Ectodermal cell (in vitro differentiated cells): ENCODE results near the gene CASP3.
"Not testable (repeated sequence)": the region's sequence is repeated elsewhere in the genome, so short reads cannot be mapped to it uniquely, and the experiment has no call there.

Experiments used
- H3K27ac ChIP-seq: 2 replicates; pipeline ENCODE4 v1.7.0; 2013; ENCODE audit warnings: mild to moderate bottlenecking, low read depth, low read length; ENCODE audit not compliant: insufficient read depth, poor library complexity, severe bottlenecking
- H3K27me3 ChIP-seq: 2 replicates; pipeline ENCODE4 v1.7.0; 2013; ENCODE audit warnings: mild to moderate bottlenecking, low read length; ENCODE audit not compliant: insufficient read depth, control insufficient read depth, poor library complexity, severe bottlenecking
- H3K36me3 ChIP-seq: one replicate; pipeline ENCODE4 v1.7.0; 2013; ENCODE audit warnings: low read length; ENCODE audit not compliant: control insufficient read depth, insufficient read depth
- H3K4me1 ChIP-seq: one replicate; pipeline ENCODE4 v1.7.0; 2013; ENCODE audit warnings: low read length; ENCODE audit not compliant: control insufficient read depth, insufficient read depth
- H3K4me3 ChIP-seq: 2 replicates; pipeline ENCODE4 v1.7.0; 2013; ENCODE audit warnings: low read depth, low read length, control low read depth; ENCODE audit not compliant: insufficient read depth
- H3K9me3 ChIP-seq: 2 replicates; pipeline ENCODE4 v1.7.0; 2013; ENCODE audit warnings: mild to moderate bottlenecking, low read length, moderate library complexity; ENCODE audit not compliant: control insufficient read depth
- WGBS, 2 experiments: methylation state at CpG; one replicate each; pipeline ENCODE4 v1.1.7; 2013; ENCODE audit warnings: missing lambda C conversion rate in 2 of 2; 5-methylcytosine and 5-hydroxymethylcytosine counted together

The CASP3 gene

GRCh38 chr4:184617600-184618196 is 31.5 kb downstream of the CASP3 start:
- Histone ChIP-seq H3K36me3 (no peaks in the 10 kb centered on the region), H3K27ac (no peak overlapping the region), H3K27me3 (no peaks in the 10 kb centered on the region), H3K4me1 (no peaks in the 10 kb centered on the region), H3K4me3 (no peak overlapping the region), H3K9me3 (no peaks in the 10 kb centered on the region)
- WGBS, 2 experiments: 79 to 86% methylated on average over 9 of the region's 9 CpGs

GRCh38 chr4:184616633-184617551 is 32.4 kb downstream of the CASP3 start:
- H3K27ac ChIP-seq: no peak overlapping the region
- no peak overlapping the region for H3K4me3 ChIP-seq
- no peaks in the 10 kb centered on the region for H3K9me3 ChIP-seq
- no peaks in the 10 kb centered on the region for H3K36me3 ChIP-seq
- no peaks in the 10 kb centered on the region for H3K4me1 ChIP-seq
- WGBS, 2 experiments: 55 to 64% methylated on average over 11 to 12 of the region's 12 CpGs
- no peaks in the 10 kb centered on the region for H3K27me3 ChIP-seq

DNA sequence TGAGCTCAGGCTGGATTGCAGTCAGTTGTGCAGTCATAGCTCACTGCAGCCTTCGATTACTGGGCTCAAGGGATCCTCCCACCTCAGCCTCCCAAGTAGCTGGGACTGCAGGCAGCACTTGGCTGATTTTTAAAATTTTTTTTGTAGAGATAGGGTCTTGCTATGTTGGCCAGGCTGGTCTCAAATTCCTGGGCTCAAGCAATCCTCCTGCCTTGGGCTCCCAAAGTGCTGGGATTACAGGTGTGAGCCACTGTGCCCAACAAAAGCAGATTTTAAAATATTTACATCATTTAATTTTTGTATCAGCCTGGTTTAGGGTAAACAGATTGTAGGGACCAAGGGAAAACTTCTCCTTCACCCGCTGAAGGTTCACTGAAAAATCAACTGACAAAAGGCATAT is 33.1 kb downstream of the CASP3 start:
- H3K36me3 ChIP-seq, H3K4me3 ChIP-seq, H3K27me3 ChIP-seq, H3K27ac ChIP-seq, H3K4me1 ChIP-seq, H3K9me3 ChIP-seq: not testable (repeated sequence)
- 87 to 93% methylated on average over 1 to 2 of the region's 2 CpGs for WGBS, 2 experiments

DNA sequence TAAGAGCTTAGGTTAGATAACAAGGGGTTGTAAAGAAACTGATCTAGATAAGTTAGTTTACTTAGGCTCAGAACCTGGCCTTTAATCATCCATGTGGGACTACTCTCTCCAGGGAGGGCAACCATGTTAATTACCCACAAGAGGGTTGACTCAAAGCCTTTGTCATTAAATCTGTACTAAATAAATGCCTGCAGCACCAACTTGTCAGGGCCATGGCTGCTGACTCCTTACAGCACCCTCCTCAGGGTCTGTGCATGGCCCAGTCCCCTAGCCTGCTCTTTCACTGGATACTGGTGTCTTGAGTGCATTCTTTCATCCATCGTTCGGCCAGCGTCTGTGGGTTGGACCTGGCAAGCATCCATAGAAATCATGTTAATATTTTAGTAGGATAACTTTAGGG is 34.7 kb downstream of the CASP3 start:
- Histone ChIP-seq H3K27ac (no peak overlapping the region), H3K4me3 (no peak overlapping the region), H3K36me3 (no peaks in the 10 kb centered on the region), H3K9me3 (no peaks in the 10 kb centered on the region), H3K27me3 (no peaks in the 10 kb centered on the region), H3K4me1 (no peaks in the 10 kb centered on the region)
- 96 to 100% methylated on average over 3 of the region's 3 CpGs for WGBS, 2 experiments

- Histone ChIP-seq H3K27me3 (no peaks in the 10 kb centered on the region), H3K27ac (no peak overlapping the region), H3K9me3 (no peaks in the 10 kb centered on the region), H3K4me3 (no peak overlapping the region), H3K36me3 (no peaks in the 10 kb centered on the region), H3K4me1 (no peaks in the 10 kb centered on the region)
- WGBS, 2 experiments: 91 to 100% methylated on average over 1 to 2 of the region's 2 CpGs
Observed at GRCh38 chr4:184613405-184613804, 35.8 kb downstream of the CASP3 start.

DNA sequence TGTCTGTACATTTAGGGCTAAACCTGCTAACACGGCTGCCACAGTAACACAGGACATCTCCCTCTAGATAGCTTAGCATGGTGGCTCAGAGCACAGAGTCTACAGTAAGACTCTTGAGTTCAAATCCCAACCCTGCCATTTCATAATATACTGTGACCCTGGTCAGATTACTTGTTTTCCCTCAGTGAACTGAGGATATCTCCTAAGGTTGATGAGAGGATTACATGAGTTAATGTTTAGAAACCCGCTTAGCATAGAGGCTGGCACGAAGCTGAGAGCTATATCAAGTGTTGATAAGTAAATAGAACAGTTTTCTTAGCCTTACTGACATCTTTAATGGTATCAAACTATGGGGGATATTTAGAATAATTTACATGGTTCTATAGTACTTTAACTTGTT is 37.2 kb downstream of the CASP3 start:
- Histone ChIP-seq H3K36me3 (no peaks in the 10 kb centered on the region), H3K9me3 (no peaks in the 10 kb centered on the region), H3K27ac (no peak overlapping the region), H3K4me3 (no peak overlapping the region), H3K27me3 (no peaks in the 10 kb centered on the region), H3K4me1 (no peaks in the 10 kb centered on the region)
- WGBS, 2 experiments: 88 to 96% methylated on average over 3 of the region's 3 CpGs

GRCh38 chr4:184607429-184607828 is 41.8 kb downstream of the CASP3 start:
- H3K4me1 ChIP-seq, H3K27me3 ChIP-seq: not testable (repeated sequence)
- 92 to 93% methylated on average over 2 of the region's 2 CpGs for WGBS, 2 experiments

GRCh38 chr4:184602857-184603256 is 46.4 kb downstream of the CASP3 start:
- H3K9me3 ChIP-seq, H3K36me3 ChIP-seq, H3K4me1 ChIP-seq, H3K27ac ChIP-seq, H3K27me3 ChIP-seq, H3K4me3 ChIP-seq: not testable (repeated sequence)
- WGBS, 2 experiments: 0% methylated on average over 1 of the region's 1 CpG

More at GRCh38 chr4:184607429-184607828, 41.8 kb downstream of the CASP3 start:
- not testable (repeated sequence) for H3K36me3 ChIP-seq, H3K4me3 ChIP-seq, H3K27ac ChIP-seq, H3K9me3 ChIP-seq

- not testable (repeated sequence) for H3K36me3 ChIP-seq, H3K9me3 ChIP-seq, H3K27ac ChIP-seq, H3K4me1 ChIP-seq, H3K27me3 ChIP-seq, H3K4me3 ChIP-seq
- WGBS, 2 experiments: 89 to 91% methylated on average over 8 of the region's 8 CpGs
Observed at GRCh38 chr4:184600982-184601381, 48.3 kb downstream of the CASP3 start.

GRCh38 chr4:184599492-184600135 is 49.6 kb downstream of the CASP3 start:
- WGBS, 2 experiments: 95% methylated on average over 6 to 7 of the region's 7 CpGs
- Histone ChIP-seq H3K4me3 (no peak overlapping the region), H3K27ac (no peak overlapping the region), H3K4me1 (no peaks in the 10 kb centered on the region), H3K36me3 (no peaks in the 10 kb centered on the region), H3K9me3 (no peaks in the 10 kb centered on the region), H3K27me3 (no peaks in the 10 kb centered on the region)
